H1 (cell line): ENCODE measurements around the gene CDH12. TPM values are rescaled to one million over a fixed set of nuclear protein-coding genes. Genes with fewer than 3 reads are reported as not detected.
"Not testable (repeated sequence)": the region's sequence is repeated elsewhere in the genome, so short reads cannot be mapped to it uniquely, and the experiment has no call there.

Experiments used
- CTCF ChIA-PET: fragments of 300-600 bp; sonication (Branson Sonifier 250); formaldehyde crosslinking; loops from one replicate; lab custom pipeline; 2021; ENCODE audit not compliant: partially characterized antibody; lab: Charles Lee
- POLR2A ChIA-PET: fragments of 300-600 bp; sonication (Branson Sonifier 250); formaldehyde crosslinking; loops from one replicate; lab custom pipeline; 2021; ENCODE audit warnings: inconsistent platforms; ENCODE audit not compliant: partially characterized antibody; lab: Charles Lee
- DNase-seq, 2 experiments: peaks; one replicate each; pipeline versions ENCODE4 v3.0.0 to v3.0.0-alpha.2; 2010 to 2022; ENCODE audit warnings: low spot score in 2 of 2, low read depth in 1 of 2, mixed read lengths in 1 of 2
- FAIRE-seq: peaks from 2 replicates; lab custom pipeline; 2011; peaks lifted over from hg19 to GRCh38; lab: Jason Lieb, UNC
- H2AFZ ChIP-seq: 2 replicates; pipeline ENCODE4 v1.8.1; 2012; ENCODE audit warnings: low read length, inconsistent platforms
- H2AK5ac ChIP-seq: 2 replicates; pipeline ENCODE4 v1.6.1; 2013; ENCODE audit warnings: low read depth, low read length
- H2BK120ac ChIP-seq: replicated peaks from 2 replicates; pipeline ENCODE3; 2013; ENCODE audit warnings: low read depth, low read length, inconsistent platforms
- H2BK12ac ChIP-seq: 2 replicates; pipeline ENCODE4 v1.6.1; 2013; ENCODE audit warnings: low read depth, low read length
- H2BK15ac ChIP-seq: 2 replicates; pipeline ENCODE4 v1.6.1; 2013; ENCODE audit warnings: low read length
- H2BK20ac ChIP-seq: 2 replicates; pipeline ENCODE4 v1.6.1; 2013; ENCODE audit warnings: low read length
- H2BK5ac ChIP-seq: 2 replicates; pipeline ENCODE4 v1.6.1; 2013; ENCODE audit warnings: low read depth, low read length
- H3K14ac ChIP-seq: 2 replicates; pipeline ENCODE4 v1.6.1; 2013; ENCODE audit warnings: inconsistent platforms; ENCODE audit not compliant: insufficient read length
- H3K18ac ChIP-seq: 2 replicates; pipeline ENCODE4 v1.6.1; 2013; ENCODE audit warnings: low read length; ENCODE audit errors: extremely low read depth
- H3K23ac ChIP-seq: 2 replicates; pipeline ENCODE4 v1.6.1; 2013; ENCODE audit warnings: inconsistent platforms; ENCODE audit not compliant: insufficient read length
- H3K23me2 ChIP-seq: 2 replicates; pipeline ENCODE4 v1.6.1; 2013; ENCODE audit warnings: low read depth, low read length
- H3K27ac ChIP-seq: 2 replicates; pipeline ENCODE4 v1.6.1; 2011; ENCODE audit warnings: low read depth, low read length, inconsistent platforms
- H3K27me3 ChIP-seq, 4 experiments: replicated peaks in 1 of 4; 1 replicate in 1 of 4; 2 replicates in 3 of 4; pipeline versions ENCODE4 v1.6.1 to v1.8.1; 2011 to 2013; ENCODE audit warnings: low read length in 3 of 4, mild to moderate bottlenecking in 3 of 4, inconsistent platforms in 2 of 4, mixed read lengths in 2 of 4, moderate library complexity in 1 of 4; ENCODE audit not compliant: control insufficient read depth in 3 of 4, insufficient read depth in 3 of 4; ENCODE audit errors: extremely low read depth in 1 of 4
- H3K36me3 ChIP-seq, 4 experiments: 2 replicates each; pipeline versions ENCODE4 v1.6.1 to v1.8.1; 2011 to 2013; ENCODE audit warnings: mild to moderate bottlenecking in 4 of 4, low read length in 3 of 4, moderate library complexity in 2 of 4, control low read depth in 1 of 4, inconsistent platforms in 1 of 4; ENCODE audit not compliant: insufficient read depth in 4 of 4, control insufficient read depth in 2 of 4
- H3K4ac ChIP-seq: replicated peaks from 2 replicates; pipeline ENCODE3; 2013; ENCODE audit warnings: low read length, low read depth, mixed read lengths, inconsistent platforms; ENCODE audit not compliant: insufficient read length
- H3K4me1 ChIP-seq, 4 experiments: replicated peaks in 1 of 4; 1 replicate in 1 of 4; 2 replicates in 3 of 4; pipeline versions ENCODE4 v1.6.1 to v1.8.1; 2011 to 2013; ENCODE audit warnings: low read length in 3 of 4, inconsistent platforms in 2 of 4, mixed read lengths in 1 of 4; ENCODE audit not compliant: insufficient read depth in 4 of 4, control insufficient read depth in 3 of 4
- H3K4me2 ChIP-seq, 2 experiments: 2 replicates each; pipeline versions ENCODE4 v1.6.1 to v1.8.1; 2011 to 2013; ENCODE audit warnings: low read depth in 2 of 2, low read length in 2 of 2, control low read depth in 1 of 2, inconsistent platforms in 1 of 2, mild to moderate bottlenecking in 1 of 2; ENCODE audit not compliant: insufficient read depth in 1 of 2
- H3K4me3 ChIP-seq, 4 experiments: fragments of 200-600, 300-600 bp in 1 of 4; sonication (generic), shearing (Covaris generic), sonication (Bioruptor Twin) in 1 of 4; 2 replicates each; pipeline versions ENCODE4 v1.5.1 to v1.8.1; 2011 to 2016; ENCODE audit warnings: low read length in 4 of 4, low read depth in 3 of 4, control low read depth in 2 of 4, inconsistent platforms in 2 of 4, mild to moderate bottlenecking in 2 of 4, mixed read lengths in 1 of 4, moderate library complexity in 1 of 4; ENCODE audit not compliant: insufficient read depth in 2 of 4; ENCODE audit errors: extremely low read depth in 1 of 4
- H3K56ac ChIP-seq: replicated peaks from 2 replicates; pipeline ENCODE3; 2013; ENCODE audit warnings: low read depth, mild to moderate bottlenecking, mixed read lengths, low read length, inconsistent platforms; ENCODE audit not compliant: insufficient read length
- H3K79me1 ChIP-seq: 2 replicates; pipeline ENCODE4 v1.6.1; 2013; ENCODE audit warnings: low read depth, low read length, control low read depth
- H3K79me2 ChIP-seq, 2 experiments: 2 replicates each; pipeline versions ENCODE4 v1.6.1 to v1.8.1; 2012 to 2013; ENCODE audit warnings: low read length in 2 of 2, mild to moderate bottlenecking in 2 of 2, inconsistent platforms in 1 of 2; ENCODE audit not compliant: insufficient read depth in 2 of 2, control insufficient read depth in 1 of 2
- H3K9ac ChIP-seq, 4 experiments: replicated peaks in 1 of 4; 1 replicate in 1 of 4; 2 replicates in 3 of 4; pipeline versions ENCODE4 v1.6.1 to v1.8.1; 2011 to 2013; ENCODE audit warnings: low read depth in 3 of 4, low read length in 3 of 4, control low read depth in 2 of 4, mild to moderate bottlenecking in 2 of 4, moderate library complexity in 2 of 4, inconsistent platforms in 1 of 4; ENCODE audit errors: extremely low read depth in 1 of 4
- H3K9me3 ChIP-seq, 2 experiments: 2 replicates each; pipeline versions ENCODE4 v1.6.1 to v1.8.1; 2012 to 2013; ENCODE audit warnings: mild to moderate bottlenecking in 2 of 2, moderate library complexity in 2 of 2, control low read depth in 1 of 2, inconsistent platforms in 1 of 2, low read depth in 1 of 2, low read length in 1 of 2, mixed read lengths in 1 of 2; ENCODE audit not compliant: insufficient read depth in 2 of 2
- H4K20me1 ChIP-seq, 2 experiments: replicated peaks in 1 of 2; 2 replicates each; pipeline versions ENCODE3 to v1.8.1; 2011 to 2013; ENCODE audit warnings: inconsistent platforms in 2 of 2, low read length in 2 of 2, mild to moderate bottlenecking in 1 of 2; ENCODE audit not compliant: insufficient read depth in 2 of 2, control insufficient read depth in 1 of 2
- H4K5ac ChIP-seq: 2 replicates; pipeline ENCODE4 v1.6.1; 2013; ENCODE audit warnings: low read length, low read depth, mixed read lengths, inconsistent platforms; ENCODE audit not compliant: insufficient read length
- H4K8ac ChIP-seq: 2 replicates; pipeline ENCODE4 v1.8.0; 2013; ENCODE audit warnings: mild to moderate bottlenecking, moderate library complexity, low read length, inconsistent platforms; ENCODE audit not compliant: insufficient read depth; ENCODE audit errors: extremely low read depth
- H4K91ac ChIP-seq: replicated peaks from 2 replicates; pipeline ENCODE3; 2013; ENCODE audit warnings: low read length, mixed read lengths, inconsistent platforms; ENCODE audit not compliant: insufficient read length
- WGBS, 2 experiments: shearing (Covaris generic) in 1 of 2; methylation state at CpG; one replicate each; pipeline versions ENCODE4 v1.1.6 to v1.1.7; 2013 to 2015; ENCODE audit warnings: low lambda C conversion rate in 2 of 2, mixed read lengths in 2 of 2, inconsistent platforms in 1 of 2, low coverage in 1 of 2, missing lambda C conversion rate in 1 of 2; ENCODE audit not compliant: insufficient replicate concordance in 2 of 2, insufficient coverage in 1 of 2, insufficient read length in 1 of 2; ENCODE audit errors: extremely low coverage in 1 of 2, missing lambda C conversion rate in 1 of 2; 5-methylcytosine and 5-hydroxymethylcytosine counted together
- polyA plus RNA-seq, 7 experiments: library from polyadenylated mRNA; depleted of rRNA in 3 of 7; stranded (reverse) in 5 of 7; unstranded in 2 of 7; fragments of >200 nt in 5 of 7; fragments of 200-250 nt in 2 of 7; gene quantifications; 1 replicate in 5 of 7; 2 replicates in 1 of 7; 4 replicates in 1 of 7; pipeline versions ENCODE4 v1.2.1 to v1.2.3, GENCODE V29; 2011 to 2013; ENCODE audit warnings: missing spikeins in 2 of 7, mixed read lengths in 2 of 7
- total RNA-seq: library from RNA; stranded (reverse); fragmentation: NEBNext Ultra II Directional; extraction: Animal tissue kit (Norgen Biotek cat#: 25700); gene quantifications from 2 replicates; pipeline ENCODE4 v1.2.1, GENCODE V29; 2021

The CDH12 gene
- total and polyA plus RNA-seq, 2 of the 8 experiments (the other 6 are each of a cell fraction or from before 2014, with no cell fraction given): 0.03 TPM; not detected in 1

DNA sequence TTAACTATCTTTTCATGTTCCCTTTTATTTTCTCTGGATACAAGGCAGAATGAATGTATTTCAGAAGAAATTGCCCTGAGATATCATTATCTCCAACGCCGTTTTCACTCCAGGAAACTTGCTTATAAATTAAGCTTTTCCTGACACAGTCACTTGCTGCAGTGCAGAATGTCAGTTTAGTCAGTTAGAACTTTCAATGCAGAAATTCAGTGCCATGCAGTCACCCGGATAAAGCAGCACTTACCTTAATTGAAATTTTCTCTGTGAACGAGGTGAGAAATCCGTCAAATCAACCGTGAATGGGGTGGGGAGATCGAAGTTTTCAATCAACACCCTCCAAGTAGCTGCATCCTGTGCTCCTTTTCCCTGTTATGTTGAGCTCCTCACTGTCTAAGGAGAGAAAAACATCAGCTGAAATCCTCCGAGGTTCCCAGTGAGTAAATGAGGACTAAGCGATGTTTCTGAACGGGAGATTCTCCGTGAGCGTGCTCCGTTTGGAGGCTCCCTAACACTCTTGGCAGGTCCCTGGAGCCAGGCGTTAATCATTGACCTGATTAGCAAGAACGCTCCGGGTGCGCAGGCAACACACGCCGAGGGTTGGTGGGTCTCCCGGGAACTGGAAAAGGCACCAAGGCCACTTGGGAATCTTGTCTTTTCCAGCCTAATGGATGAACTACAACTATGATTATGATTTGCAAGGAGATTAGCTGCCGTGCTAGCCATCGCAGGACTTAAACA lies 640.7 kb downstream of the CDH12 start:
- H3K36me3 ChIP-seq, H3K4ac ChIP-seq, H3K4me1 ChIP-seq, H4K8ac ChIP-seq, H3K18ac ChIP-seq, H3K79me1 ChIP-seq, H3K27me3 ChIP-seq, H3K9ac ChIP-seq, H2BK5ac ChIP-seq, H3K4me3 ChIP-seq, H2BK20ac ChIP-seq, H3K14ac ChIP-seq, H2BK120ac ChIP-seq, H3K23ac ChIP-seq, H4K20me1 ChIP-seq, H2AK5ac ChIP-seq, H3K9me3 ChIP-seq, H3K27ac ChIP-seq, H3K4me2 ChIP-seq, H4K91ac ChIP-seq, H3K23me2 ChIP-seq, H4K5ac ChIP-seq, H3K79me2 ChIP-seq, POLR2A ChIA-PET, H2BK15ac ChIP-seq, H2AFZ ChIP-seq, H2BK12ac ChIP-seq, DNase-seq, H3K56ac ChIP-seq: not testable (repeated sequence)
- CTCF ChIA-PET: interaction anchor here (0.6 kb wide), 1 partner anchor 401 kb away, joined by 3 read pairs; no protein-coding TSS in a partner anchor
- peak; percentile 86 for FAIRE-seq
- 77% methylated on average over 10 of the region's 22 CpGs; no CpG with 5 or more reads in 1 of the 2 experiments for WGBS, 2 experiments

DNA sequence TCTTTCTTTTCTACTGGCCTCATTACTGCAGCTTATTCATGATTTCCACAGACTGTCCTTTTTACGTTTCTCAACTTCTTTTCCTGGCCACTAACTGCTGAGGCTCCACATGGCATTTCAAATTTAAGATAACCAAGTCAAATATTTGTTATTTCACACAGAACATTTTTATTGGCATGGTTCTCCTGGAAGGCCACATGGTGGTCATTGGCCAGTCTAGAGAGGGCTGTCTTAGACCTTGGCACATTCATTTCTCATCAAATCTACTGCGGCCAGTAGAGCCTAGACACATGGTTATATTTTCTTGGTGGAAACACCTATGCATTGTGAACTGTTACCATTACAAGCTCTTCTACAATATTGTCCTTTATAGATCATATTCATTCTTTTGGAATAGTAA lies 644.7 kb downstream of the CDH12 start:
- FAIRE-seq: not testable (repeated sequence)

More for the DNA sequence above, 644.7 kb downstream of the CDH12 start:
- H3K4me1 ChIP-seq, H3K9me3 ChIP-seq, H3K79me2 ChIP-seq, H3K18ac ChIP-seq, H3K23me2 ChIP-seq, H2BK120ac ChIP-seq, H2BK15ac ChIP-seq, H2AK5ac ChIP-seq, H4K8ac ChIP-seq, H3K27ac ChIP-seq, H2BK5ac ChIP-seq, H3K4me2 ChIP-seq, H4K20me1 ChIP-seq, H4K91ac ChIP-seq, H4K5ac ChIP-seq, H2AFZ ChIP-seq, H3K23ac ChIP-seq, H3K27me3 ChIP-seq, H2BK20ac ChIP-seq, H3K79me1 ChIP-seq, CTCF ChIA-PET, H3K14ac ChIP-seq, H3K4ac ChIP-seq, H3K36me3 ChIP-seq, POLR2A ChIA-PET, H2BK12ac ChIP-seq, DNase-seq, H3K4me3 ChIP-seq, H3K56ac ChIP-seq, H3K9ac ChIP-seq: not testable (repeated sequence)
- 100% methylated on average over 2 of the region's 2 CpGs; no CpG with 5 or more reads in 1 of the 2 experiments for WGBS, 2 experiments
